SH-SY5Y (cell line): ENCODE measurements around the gene ATP8A1.

Experiments
- GATA2 ChIP-seq: IDR thresholded peaks from 2 replicates; pipeline ENCODE4 v1.6.1; 2011; ENCODE audit warnings: mild to moderate bottlenecking, low read depth, low read length
- GATA3 ChIP-seq: IDR thresholded peaks from 2 replicates; pipeline ENCODE4 v1.6.1; 2011; ENCODE audit warnings: low read depth, mild to moderate bottlenecking, low read length, moderate library complexity

- TF ChIP-seq GATA2 (no peak), GATA3 (no peak)
Observed at GRCh38 chr4:42610941-42611340, 46.0 kb downstream of the ATP8A1 start.
